AG10803 (cell line): ENCODE measurements around the gene COPB1.

Experiments
- DNase-seq: peaks from one replicate; pipeline ENCODE4 v3.0.0; 2010; ENCODE audit warnings: low read depth
- H3K4me3 ChIP-seq: 2 replicates; pipeline ENCODE4 v1.5.1; 2011; ENCODE audit warnings: mild to moderate bottlenecking, low read length, control low read depth
- CTCF ChIP-seq: conservative IDR thresholded peaks from 2 replicates; pipeline ENCODE4 v1.5.1; 2011; ENCODE audit warnings: mild to moderate bottlenecking, low read length, control low read depth, inconsistent platforms

COPB1 gene

GRCh38 chr11:14506532-14506931, 6.9 kb upstream of the COPB1 start:
- H3K4me3 ChIP-seq = no peak overlapping the region
- DNase-seq = peak; percentile 55
- no peak for TF ChIP-seq CTCF

DNA sequence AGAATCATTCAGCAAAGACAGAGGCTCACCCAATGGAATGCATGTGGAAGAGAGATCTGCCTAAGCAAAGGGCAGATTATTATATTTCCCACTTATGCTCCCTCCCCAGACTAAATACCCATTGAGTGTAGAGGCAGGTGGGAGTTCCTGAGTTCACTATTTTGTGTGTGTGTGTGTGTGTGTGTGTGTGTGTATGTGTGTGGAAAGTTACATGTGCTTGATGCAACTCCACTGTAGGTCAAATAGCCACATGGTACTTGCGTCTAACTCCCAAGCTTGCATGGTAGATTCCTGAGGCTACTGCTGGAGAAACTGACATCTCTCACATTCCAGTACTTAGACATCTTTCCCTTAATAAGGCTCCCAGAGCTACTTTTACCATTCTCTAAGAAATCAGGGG, 3.4 kb upstream of the COPB1 start:
- peak; percentile 41 for DNase-seq
- H3K4me3 ChIP-seq = no peak overlapping the region
- TF ChIP-seq CTCF = no peak

DNA sequence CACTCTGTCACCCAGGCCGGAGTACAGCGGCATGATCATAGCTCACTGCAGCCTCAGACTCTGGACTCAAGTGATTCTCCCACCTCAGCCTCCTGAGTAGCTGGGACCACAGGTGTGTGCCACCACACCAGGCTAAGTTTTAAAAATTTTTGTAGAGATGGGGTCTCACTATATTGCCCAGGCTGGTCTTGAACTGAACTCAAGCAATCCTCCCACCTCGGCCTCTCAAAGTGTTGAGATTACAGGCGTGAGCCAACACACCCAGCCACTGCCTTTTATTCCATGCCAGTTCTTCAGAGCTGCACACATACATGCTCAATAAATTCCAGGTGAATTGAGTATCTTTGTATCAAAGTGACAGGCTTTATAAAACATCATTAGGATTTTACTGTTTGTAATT, 2.4 kb upstream of the COPB1 start:
- no peak for TF ChIP-seq CTCF
- no peak for DNase-seq
- H3K4me3 ChIP-seq = no peak overlapping the region

DNA sequence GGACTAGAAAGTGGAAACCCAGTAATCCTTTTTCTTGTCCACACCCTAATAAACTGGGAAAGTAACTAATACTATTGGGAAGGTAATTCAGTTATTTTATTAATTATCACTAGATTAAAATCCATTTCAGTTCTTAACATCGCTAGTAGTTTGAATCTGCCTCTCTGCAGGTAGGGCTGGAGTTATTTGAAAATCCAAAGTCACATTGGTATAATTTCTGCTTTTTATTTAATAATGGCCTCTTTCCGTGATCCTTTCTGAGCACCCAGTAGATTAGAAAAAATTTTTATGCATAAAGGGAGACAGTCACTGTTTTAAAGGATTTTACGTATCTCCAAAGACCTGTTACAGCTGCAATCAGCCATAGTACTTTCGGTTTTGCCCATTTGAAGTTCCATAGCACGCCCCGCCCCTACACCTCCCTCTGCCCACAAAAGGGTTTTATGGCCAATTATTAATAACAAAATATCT, 605 bp upstream of the COPB1 start:
- no peak for TF ChIP-seq CTCF
- H3K4me3 ChIP-seq = peak overlapping the region; percentile 90
- DNase-seq = peak; percentile 46

GRCh38 chr11:14499178-14499559, 442 bp downstream of the COPB1 start:
- TF ChIP-seq CTCF = no peak
- peak; percentile 9 for DNase-seq
- peak overlapping the region; percentile 90 for H3K4me3 ChIP-seq

- DNase-seq = peak; percentile 17
- H3K4me3 ChIP-seq = no peak overlapping the region
- TF ChIP-seq CTCF = no peak
Observed at GRCh38 chr11:14480716-14481115, 18.9 kb downstream of the COPB1 start.

DNA sequence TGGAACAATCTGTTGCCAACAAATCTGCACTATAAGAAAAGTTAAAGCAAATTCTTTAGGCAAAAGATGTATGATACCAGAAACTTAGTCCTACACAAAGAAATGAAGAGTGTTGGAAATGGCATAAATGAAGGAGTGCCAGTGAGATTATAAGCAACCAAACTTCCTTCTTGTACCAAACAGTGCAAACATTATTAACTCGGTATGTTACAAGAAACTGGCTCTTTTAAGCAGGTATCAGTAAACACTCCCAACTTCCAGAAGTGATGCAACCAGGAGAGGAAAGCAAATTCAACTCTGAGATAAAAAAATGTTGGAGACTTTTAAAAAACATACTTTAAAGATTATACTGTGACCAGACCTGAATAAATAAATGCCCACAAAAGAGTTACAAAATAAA, 28.5 kb downstream of the COPB1 start:
- H3K4me3 ChIP-seq = no peak overlapping the region
- DNase-seq = no peak
- TF ChIP-seq CTCF = no peak
